Measurements from ENCODE around the gene RECQL. TPM values are rescaled to one million over a fixed set of nuclear protein-coding genes. Genes with fewer than 3 reads are reported as not detected.
A peak's percentile ranks its signal among the peaks of the same experiment; 100 is the strongest.

Gene RECQL
- total RNA-seq, 1 experiment from 2014 or later: 38.2 TPM

DNA sequence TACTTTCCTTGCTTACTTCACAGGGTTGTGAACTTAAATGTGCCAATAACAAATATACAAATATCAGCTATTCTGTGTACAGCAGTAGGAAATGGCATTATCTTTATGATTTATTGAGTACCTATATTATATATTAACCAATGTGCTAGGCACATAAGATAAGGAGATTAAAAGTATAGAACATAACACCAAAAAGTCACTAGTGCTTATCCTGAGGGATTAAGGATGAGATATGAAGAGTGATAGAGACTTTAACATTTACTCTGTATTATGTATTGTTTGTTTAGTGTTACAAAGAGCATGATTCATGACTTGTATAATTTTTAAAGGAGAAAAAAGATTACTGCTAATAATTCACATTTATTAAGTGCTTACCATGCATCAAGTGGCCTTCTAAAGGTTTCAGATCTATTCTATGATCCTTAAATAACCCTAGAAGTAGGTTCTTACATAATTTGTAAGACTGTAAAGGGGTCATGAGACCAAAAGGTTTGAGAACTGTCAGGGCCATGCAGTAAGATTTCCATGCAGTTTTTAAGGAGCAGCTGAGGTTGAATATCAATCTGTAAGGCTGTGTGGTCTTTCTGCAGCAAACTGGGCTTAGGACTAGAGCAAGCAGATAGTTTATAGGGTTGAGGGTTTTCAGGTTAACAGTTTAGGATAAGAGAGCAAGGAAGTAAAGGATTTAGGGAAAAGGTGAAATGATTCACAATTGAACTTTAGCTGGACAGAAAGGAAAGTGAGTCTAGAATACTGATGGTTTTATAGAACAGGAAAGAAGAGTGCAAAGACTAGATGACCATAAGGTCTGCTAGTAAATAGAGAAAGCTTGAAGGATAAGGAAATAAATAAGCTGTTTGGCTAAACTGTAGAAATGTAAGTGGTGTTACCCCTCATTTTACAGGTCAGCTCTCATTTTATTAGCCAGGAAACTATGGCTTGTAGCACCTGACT is 57.0 kb downstream of the RECQL start:
- DNase-seq (peak; percentile 22), ATAC-seq (peak; percentile 94)
- Histone ChIP-seq H3K9me2 (replicated peaks; ENCODE audit: low read length) (no peaks in the 10 kb centered on the region), H3K79me2 (ENCODE audit: low read length) (peaks cover 13% of the 10 kb centered on the region; the same call in 1 of the 2 replicates), H3K27ac (ENCODE audit: low read length) (peak overlapping the region; percentile 53), H4K20me1 (ENCODE audit: low read length) (peaks cover 11% of the 10 kb centered on the region), H3K9me3 (ENCODE audit: low read length) (no peaks in the 10 kb centered on the region), H3K4me2 (ENCODE audit: low read length) (peak overlapping the region; percentile 63), H3K27me3 (ENCODE audit: low read length) (no peaks in the 10 kb centered on the region), H3K36me3 (ENCODE audit: low read depth, low read length) (no peaks in the 10 kb centered on the region), H3K4me3 (ENCODE audit: low read length) (peak overlapping the region; percentile 32; the same call in 1 of the 2 replicates), H2AFZ (ENCODE audit: low read length) (no peak overlapping the region), H3K9ac (ENCODE audit: low read length) (no peak overlapping the region), H3F3A (ENCODE audit: low read length, unreplicated experiment) (no peaks in the 10 kb centered on the region), H3K4me1 (ENCODE audit: insufficient read depth, low read length) (peaks cover 16% of the 10 kb centered on the region)
- ChIA-PET POLR2A (ENCODE audit: unreplicated experiment) (no interaction called here), CTCF (no interaction called here)
- BruUV-seq (replicated peaks): no TSS peak
- TF ChIP-seq EZH2 (IDR thresholded peaks at IDR 0.05; ENCODE audit: low read length, unreplicated experiment) (no peak), EZH2phosphoT487 (IDR thresholded peaks at IDR 0.05; ENCODE audit: borderline replicate concordance, low read length) (no peak)
- TF ChIP-seq, protein P1, sequence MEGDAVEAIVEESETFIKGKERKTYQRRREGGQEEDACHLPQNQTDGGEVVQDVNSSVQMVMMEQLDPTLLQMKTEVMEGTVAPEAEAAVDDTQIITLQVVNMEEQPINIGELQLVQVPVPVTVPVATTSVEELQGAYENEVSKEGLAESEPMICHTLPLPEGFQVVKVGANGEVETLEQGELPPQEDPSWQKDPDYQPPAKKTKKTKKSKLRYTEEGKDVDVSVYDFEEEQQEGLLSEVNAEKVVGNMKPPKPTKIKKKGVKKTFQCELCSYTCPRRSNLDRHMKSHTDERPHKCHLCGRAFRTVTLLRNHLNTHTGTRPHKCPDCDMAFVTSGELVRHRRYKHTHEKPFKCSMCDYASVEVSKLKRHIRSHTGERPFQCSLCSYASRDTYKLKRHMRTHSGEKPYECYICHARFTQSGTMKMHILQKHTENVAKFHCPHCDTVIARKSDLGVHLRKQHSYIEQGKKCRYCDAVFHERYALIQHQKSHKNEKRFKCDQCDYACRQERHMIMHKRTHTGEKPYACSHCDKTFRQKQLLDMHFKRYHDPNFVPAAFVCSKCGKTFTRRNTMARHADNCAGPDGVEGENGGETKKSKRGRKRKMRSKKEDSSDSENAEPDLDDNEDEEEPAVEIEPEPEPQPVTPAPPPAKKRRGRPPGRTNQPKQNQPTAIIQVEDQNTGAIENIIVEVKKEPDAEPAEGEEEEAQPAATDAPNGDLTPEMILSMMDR (conservative IDR thresholded peaks at IDR 0.05; ENCODE audit: low read depth, low read length): no peak
- intact Hi-C loops (cut with micrococcal nuclease): no loop called here

DNA sequence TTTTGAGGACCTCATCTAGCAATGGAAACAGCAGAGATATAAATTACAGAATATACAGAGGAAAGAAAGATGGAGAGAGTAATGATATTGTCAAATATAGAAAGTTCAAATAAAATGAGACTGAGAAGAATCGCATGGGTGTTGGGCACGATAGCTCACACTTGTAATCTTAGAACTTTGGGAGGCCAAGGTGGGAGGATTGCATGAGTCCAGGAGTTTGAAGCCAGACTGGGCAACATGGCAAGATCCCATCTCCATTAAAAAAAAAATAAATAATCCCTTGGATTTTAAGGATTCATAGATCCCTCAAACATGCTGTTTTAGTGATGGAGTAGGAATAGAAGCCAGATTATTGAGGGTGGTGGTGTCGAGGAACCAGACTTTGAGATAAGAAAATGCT is 62.1 kb downstream of the RECQL start:
- Histone ChIP-seq H3K9me3 (ENCODE audit: low read length) (no peaks in the 10 kb centered on the region), H3K27me3 (ENCODE audit: low read length) (no peaks in the 10 kb centered on the region), H3K4me1 (ENCODE audit: insufficient read depth, low read length) (peaks cover 16% of the 10 kb centered on the region), H4K20me1 (ENCODE audit: low read length) (peaks cover 7% of the 10 kb centered on the region; the same call in 1 of the 2 replicates), H3K9ac (ENCODE audit: low read length) (no peak overlapping the region), H3K4me2 (ENCODE audit: low read length) (peak overlapping the region; percentile 80; the same call in 1 of the 2 replicates), H2AFZ (ENCODE audit: low read length) (no peak overlapping the region), H3K9me2 (replicated peaks; ENCODE audit: low read length) (no peaks in the 10 kb centered on the region), H3K27ac (ENCODE audit: low read length) (no peak overlapping the region), H3K4me3 (ENCODE audit: low read length) (no peak overlapping the region), H3F3A (ENCODE audit: low read length, unreplicated experiment) (no peaks in the 10 kb centered on the region), H3K36me3 (ENCODE audit: low read depth, low read length) (no peaks in the 10 kb centered on the region), H3K79me2 (ENCODE audit: low read length) (peaks cover 25% of the 10 kb centered on the region; the same call in 1 of the 2 replicates)
- POLR2A ChIA-PET (ENCODE audit: unreplicated experiment): no interaction called here
- no peak for ATAC-seq
- CTCF ChIA-PET: no interaction called here
- no TSS peak for BruUV-seq (replicated peaks)
- intact Hi-C loops (cut with micrococcal nuclease): no loop called here
- DNase-seq: no peak
- no peak for TF ChIP-seq EZH2 (IDR thresholded peaks at IDR 0.05; ENCODE audit: low read length, unreplicated experiment)
- TF ChIP-seq, protein P1 (conservative IDR thresholded peaks at IDR 0.05; ENCODE audit: low read depth, low read length): no peak
- TF ChIP-seq EZH2phosphoT487 (IDR thresholded peaks at IDR 0.05; ENCODE audit: borderline replicate concordance, low read length): no peak

DNA sequence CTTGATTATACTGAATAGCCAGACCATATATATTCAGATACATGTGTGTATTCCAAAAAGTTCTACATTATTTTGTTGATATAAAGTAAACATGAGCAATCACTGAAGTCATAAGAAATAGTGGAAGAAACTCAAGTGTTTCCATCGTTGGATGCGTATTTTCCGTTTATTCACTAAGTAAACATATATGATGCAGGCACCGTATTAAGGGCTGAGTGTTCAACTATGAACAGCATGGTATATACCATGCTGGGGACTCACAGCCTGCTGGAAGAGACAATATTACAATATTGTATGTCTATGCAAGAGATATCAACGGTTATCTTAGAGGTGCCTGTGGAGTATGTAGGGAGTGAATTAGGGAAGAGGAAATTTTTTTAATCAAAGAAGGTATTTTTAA is 62.8 kb downstream of the RECQL start:
- H4K20me1 ChIP-seq (ENCODE audit: low read length): peaks cover 2% of the 10 kb centered on the region; the same call in 1 of the 2 replicates
- H2AFZ ChIP-seq (ENCODE audit: low read length): no peak overlapping the region
- ChIA-PET CTCF (no interaction called here), POLR2A (ENCODE audit: unreplicated experiment) (no interaction called here)
- peak overlapping the region; percentile 80 for H3K4me2 ChIP-seq (ENCODE audit: low read length)
- no peaks in the 10 kb centered on the region for H3K36me3 ChIP-seq (ENCODE audit: low read depth, low read length)
- peak overlapping the region; percentile 64 for H3K27ac ChIP-seq (ENCODE audit: low read length)
- intact Hi-C loops (cut with micrococcal nuclease): no loop called here
- peak overlapping the region; percentile 88 for H3K4me3 ChIP-seq (ENCODE audit: low read length)
- BruUV-seq (replicated peaks): no TSS peak
- H3K79me2 ChIP-seq (ENCODE audit: low read length): peaks cover 25% of the 10 kb centered on the region; the same call in 1 of the 2 replicates
- TF ChIP-seq, protein P1 (conservative IDR thresholded peaks at IDR 0.05; ENCODE audit: low read depth, low read length): no peak
- TF ChIP-seq EZH2phosphoT487 (IDR thresholded peaks at IDR 0.05; ENCODE audit: borderline replicate concordance, low read length): no peak
- no peak for TF ChIP-seq EZH2 (IDR thresholded peaks at IDR 0.05; ENCODE audit: low read length, unreplicated experiment)
- H3K9ac ChIP-seq (ENCODE audit: low read length): peak overlapping the region; percentile 92; the same call in 1 of the 2 replicates
- H3F3A ChIP-seq (ENCODE audit: low read length, unreplicated experiment): no peaks in the 10 kb centered on the region
- peaks cover 9% of the 10 kb centered on the region for H3K4me1 ChIP-seq (ENCODE audit: insufficient read depth, low read length)
- H3K27me3 ChIP-seq (ENCODE audit: low read length): no peaks in the 10 kb centered on the region
- no peaks in the 10 kb centered on the region for H3K9me3 ChIP-seq (ENCODE audit: low read length)
- no peaks in the 10 kb centered on the region for H3K9me2 ChIP-seq (replicated peaks; ENCODE audit: low read length)
- ATAC-seq (peak; percentile 30; the same call in 1 of the 2 replicates), DNase-seq (peak; percentile 54)
